ENCODE results near the gene TNFSF13.

DNA sequence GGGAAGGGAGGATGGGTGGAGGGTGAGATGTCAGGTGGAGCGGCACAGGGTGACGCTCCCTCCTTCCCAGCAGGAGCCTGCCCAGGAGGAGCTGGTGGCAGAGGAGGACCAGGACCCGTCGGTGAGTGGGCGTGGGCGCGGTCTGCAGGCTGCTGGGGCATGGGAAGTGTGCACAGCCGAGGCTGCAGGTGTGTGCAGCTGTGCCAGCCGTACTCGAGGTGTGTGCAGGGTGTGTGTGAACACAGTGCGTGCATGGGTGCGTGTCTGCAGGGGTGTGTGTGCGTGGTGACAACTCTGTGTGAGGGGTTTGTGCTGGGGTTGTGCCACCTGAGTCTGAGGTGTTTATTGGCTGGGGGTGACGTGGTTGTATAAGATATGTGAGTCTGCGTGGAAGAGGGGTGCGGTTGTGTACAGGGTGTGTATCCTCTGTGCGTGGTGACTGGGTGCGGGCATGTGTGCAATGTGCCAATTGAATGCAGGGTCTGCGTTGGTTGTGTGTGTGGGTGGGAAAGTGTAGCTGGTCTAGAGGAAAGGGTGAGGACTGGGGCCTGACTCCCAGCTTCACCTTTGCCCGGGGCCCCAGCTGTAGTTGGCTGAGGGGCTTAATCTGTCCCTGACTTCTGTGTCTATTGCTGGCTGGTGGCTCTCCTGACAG lies 9.0 kb upstream of the TNFSF13 start:
- TF ChIP-seq, protein P1, sequence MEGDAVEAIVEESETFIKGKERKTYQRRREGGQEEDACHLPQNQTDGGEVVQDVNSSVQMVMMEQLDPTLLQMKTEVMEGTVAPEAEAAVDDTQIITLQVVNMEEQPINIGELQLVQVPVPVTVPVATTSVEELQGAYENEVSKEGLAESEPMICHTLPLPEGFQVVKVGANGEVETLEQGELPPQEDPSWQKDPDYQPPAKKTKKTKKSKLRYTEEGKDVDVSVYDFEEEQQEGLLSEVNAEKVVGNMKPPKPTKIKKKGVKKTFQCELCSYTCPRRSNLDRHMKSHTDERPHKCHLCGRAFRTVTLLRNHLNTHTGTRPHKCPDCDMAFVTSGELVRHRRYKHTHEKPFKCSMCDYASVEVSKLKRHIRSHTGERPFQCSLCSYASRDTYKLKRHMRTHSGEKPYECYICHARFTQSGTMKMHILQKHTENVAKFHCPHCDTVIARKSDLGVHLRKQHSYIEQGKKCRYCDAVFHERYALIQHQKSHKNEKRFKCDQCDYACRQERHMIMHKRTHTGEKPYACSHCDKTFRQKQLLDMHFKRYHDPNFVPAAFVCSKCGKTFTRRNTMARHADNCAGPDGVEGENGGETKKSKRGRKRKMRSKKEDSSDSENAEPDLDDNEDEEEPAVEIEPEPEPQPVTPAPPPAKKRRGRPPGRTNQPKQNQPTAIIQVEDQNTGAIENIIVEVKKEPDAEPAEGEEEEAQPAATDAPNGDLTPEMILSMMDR (IDR thresholded peaks at IDR 0.05; ENCODE audit: borderline replicate concordance, extremely low read depth, low read length, poor library complexity, severe bottlenecking), result no peak
- no peak for TF ChIP-seq EZH2 (IDR thresholded peaks at IDR 0.05; ENCODE audit: borderline replicate concordance, low read depth, low read length, severe bottlenecking)
